ENCODE data around the gene WAPL. TPM values are rescaled to one million over a fixed set of nuclear protein-coding genes. Genes with fewer than 3 reads are reported as not detected.

Gene WAPL, protein sequence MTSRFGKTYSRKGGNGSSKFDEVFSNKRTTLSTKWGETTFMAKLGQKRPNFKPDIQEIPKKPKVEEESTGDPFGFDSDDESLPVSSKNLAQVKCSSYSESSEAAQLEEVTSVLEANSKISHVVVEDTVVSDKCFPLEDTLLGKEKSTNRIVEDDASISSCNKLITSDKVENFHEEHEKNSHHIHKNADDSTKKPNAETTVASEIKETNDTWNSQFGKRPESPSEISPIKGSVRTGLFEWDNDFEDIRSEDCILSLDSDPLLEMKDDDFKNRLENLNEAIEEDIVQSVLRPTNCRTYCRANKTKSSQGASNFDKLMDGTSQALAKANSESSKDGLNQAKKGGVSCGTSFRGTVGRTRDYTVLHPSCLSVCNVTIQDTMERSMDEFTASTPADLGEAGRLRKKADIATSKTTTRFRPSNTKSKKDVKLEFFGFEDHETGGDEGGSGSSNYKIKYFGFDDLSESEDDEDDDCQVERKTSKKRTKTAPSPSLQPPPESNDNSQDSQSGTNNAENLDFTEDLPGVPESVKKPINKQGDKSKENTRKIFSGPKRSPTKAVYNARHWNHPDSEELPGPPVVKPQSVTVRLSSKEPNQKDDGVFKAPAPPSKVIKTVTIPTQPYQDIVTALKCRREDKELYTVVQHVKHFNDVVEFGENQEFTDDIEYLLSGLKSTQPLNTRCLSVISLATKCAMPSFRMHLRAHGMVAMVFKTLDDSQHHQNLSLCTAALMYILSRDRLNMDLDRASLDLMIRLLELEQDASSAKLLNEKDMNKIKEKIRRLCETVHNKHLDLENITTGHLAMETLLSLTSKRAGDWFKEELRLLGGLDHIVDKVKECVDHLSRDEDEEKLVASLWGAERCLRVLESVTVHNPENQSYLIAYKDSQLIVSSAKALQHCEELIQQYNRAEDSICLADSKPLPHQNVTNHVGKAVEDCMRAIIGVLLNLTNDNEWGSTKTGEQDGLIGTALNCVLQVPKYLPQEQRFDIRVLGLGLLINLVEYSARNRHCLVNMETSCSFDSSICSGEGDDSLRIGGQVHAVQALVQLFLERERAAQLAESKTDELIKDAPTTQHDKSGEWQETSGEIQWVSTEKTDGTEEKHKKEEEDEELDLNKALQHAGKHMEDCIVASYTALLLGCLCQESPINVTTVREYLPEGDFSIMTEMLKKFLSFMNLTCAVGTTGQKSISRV (N-terminal part only)
- total RNA-seq (2022; extraction: Qiagen RNA extraction), result 12.7 to 17.3 TPM (median 14.3 TPM) in 5 replicates

DNA sequence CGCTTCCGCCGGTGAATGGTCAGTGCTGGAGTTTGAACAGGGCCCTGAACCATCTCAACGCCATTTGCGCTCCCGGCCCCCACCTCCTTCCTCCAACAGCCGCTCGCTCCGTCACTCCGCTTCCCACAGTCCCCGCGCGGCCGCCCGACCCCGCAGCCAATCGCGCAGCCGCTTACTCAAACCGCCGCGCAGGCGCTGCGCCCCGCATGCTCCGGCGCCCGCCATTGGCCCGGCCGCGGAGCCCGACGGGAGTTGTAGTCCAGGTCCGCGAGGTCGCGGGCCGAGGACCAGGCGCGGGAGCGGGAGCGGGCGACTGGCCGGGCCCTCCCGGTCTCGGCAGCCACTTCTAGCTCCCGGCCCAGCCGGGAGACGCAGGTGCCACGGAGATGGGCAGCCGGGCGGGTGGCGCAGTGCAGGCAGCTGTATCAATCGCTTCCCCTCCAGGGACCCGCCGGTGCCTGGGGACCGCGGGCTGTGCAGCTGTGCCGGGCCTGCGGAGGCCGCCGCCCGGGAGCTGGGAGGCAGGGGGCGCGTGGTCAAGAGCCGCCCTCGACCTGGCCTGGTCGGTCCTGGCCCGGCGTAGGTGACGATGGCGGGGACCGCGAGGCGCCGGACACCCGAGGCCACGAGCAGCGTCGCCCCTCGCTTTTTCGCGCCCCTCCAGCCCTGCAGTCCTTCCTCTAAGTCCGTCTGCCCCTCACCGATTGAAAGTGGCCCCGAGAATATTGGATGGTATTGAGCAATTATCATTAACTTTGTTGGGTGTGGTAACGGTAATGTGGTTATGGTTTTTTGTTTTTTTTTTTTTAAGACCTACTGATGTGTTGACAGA, at the start of gene WAPL:
WAPL (minus strand) TSS at position 115 of the 832 bp plus-strand sequence. CDS start 3,723 bp downstream, outside the sequence.

Other genes starting within 250 kb of the WAPL start
- gene GRID1, start 155.0 kb downstream of the WAPL start, total RNA-seq (2022; extraction: Qiagen RNA extraction), result 0.21 to 0.41 TPM (median 0.29 TPM) in 5 replicates
- gene OPN4, start 132.8 kb upstream of the WAPL start, total RNA-seq (2022; extraction: Qiagen RNA extraction), result not detected in 5 replicates
- 0.08 to 0.24 TPM (median 0.16 TPM) in 5 replicates for gene LDB3, start 146.7 kb upstream of the WAPL start, total RNA-seq (2022; extraction: Qiagen RNA extraction)
- gene BMPR1A, start 234.8 kb upstream of the WAPL start, total RNA-seq (2022; extraction: Qiagen RNA extraction), result 18.7 to 28.6 TPM (median 23.1 TPM) in 5 replicates

Measured in A549 treated with AZD2906 at 1 μM for 4 hours (cell line).